Measurements from ENCODE around the gene IGF2R.
A peak's percentile ranks its signal among the peaks of the same experiment; 100 is the strongest.

IGF2R gene

DNA sequence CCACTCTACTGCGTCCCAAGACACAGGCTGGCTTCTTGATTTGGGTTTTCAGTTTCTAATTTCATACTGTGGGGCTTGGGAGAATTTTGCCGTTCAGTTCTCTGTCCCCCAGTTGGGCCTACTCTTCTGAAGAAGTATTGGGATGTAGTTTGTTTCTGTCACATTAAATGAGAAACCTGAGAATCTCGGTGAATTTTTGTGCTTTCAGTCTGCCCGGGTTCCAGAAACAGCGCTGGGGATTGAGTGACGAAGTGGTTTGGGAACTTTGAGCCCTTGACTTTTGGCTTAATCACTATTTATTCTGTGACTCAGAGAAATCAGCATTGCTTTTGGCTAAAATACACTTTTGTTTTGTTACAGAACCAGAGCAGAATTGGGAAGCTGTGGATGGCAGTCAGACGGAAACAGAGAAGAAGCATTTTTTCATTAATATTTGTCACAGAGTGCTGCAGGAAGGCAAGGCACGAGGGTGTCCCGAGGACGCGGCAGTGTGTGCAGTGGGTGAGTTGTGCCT lies 74.0 kb downstream of the IGF2R start:
- no peak overlapping the region for H3K4me3 ChIP-seq
- H3K4me1 ChIP-seq = no peaks in the 10 kb centered on the region
- no peak overlapping the region for H3K4me2 ChIP-seq
- no peak overlapping the region for H3K27ac ChIP-seq
- no peak overlapping the region for H3K9ac ChIP-seq
- no peaks in the 10 kb centered on the region; a peak in 1 of 22 replicates for H3K27me3 ChIP-seq
- peaks cover 85 to 100% (median 96%) of the 10 kb centered on the region in 11 experiments for H3K36me3 ChIP-seq
- H3K9me3 ChIP-seq (replicated peaks in 1 of 11) = no peaks in the 10 kb centered on the region
- H4K20me1 ChIP-seq = peaks cover 0 to 100% (median 11%) of the 10 kb centered on the region in 11 experiments; a peak in 14 of 22 replicates
- no peak for TF ChIP-seq Cebpa-rat (IDR thresholded peaks at IDR 0.05)

DNA sequence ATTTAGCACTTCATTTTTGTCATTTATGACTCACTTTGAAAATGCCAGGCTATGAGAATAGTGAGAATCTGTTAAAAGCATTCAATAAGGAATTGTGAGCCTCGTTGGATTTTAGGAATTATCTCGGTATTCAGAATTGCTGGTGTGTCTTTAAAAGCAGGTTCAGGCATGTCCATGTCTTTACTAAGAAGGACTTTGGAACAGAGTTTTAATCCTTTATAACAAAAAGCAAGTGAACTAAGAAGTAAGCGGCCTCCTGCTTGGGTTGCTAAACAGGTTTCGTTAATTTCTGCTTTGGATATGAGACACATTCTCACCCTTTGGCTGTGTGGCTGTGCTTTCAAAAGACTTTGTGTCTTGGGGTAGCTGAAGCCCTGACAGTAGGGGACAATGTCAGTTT lies 74.9 kb downstream of the IGF2R start:
- peaks cover 89 to 100% (median 99%) of the 10 kb centered on the region in 11 experiments for H3K36me3 ChIP-seq
- no peak overlapping the region for H3K4me2 ChIP-seq
- H3K9ac ChIP-seq = no peak overlapping the region
- no peak overlapping the region for H3K27ac ChIP-seq
- H3K9me3 ChIP-seq (replicated peaks in 1 of 11) = no peaks in the 10 kb centered on the region
- no peaks in the 10 kb centered on the region for H3K4me1 ChIP-seq
- H3K4me3 ChIP-seq = no peak overlapping the region
- TF ChIP-seq Cebpa-rat (IDR thresholded peaks at IDR 0.05) = no peak
- H3K27me3 ChIP-seq = no peaks in the 10 kb centered on the region; a peak in 1 of 22 replicates
- H4K20me1 ChIP-seq = peaks cover 0 to 100% (median 17%) of the 10 kb centered on the region in 11 experiments; a peak in 15 of 22 replicates

DNA sequence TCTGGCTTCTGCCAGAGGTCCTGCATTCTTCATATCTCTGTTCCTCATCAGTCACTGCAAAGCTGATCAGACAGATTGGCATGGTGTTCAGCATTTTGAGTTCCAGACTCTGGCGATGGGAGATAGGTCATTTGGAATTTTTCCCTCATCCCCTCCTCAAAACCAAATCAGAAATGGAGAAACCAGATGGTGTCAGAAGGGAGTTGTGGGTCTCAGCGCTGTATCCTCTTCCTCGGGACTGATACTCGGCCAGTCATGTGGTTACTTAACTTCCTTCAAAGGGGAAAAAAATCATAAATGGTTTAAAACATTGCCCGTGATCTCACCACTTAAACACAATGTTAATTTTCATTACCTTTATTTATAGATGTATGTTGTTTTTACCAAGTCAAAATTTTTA lies 75.8 kb downstream of the IGF2R start:
- Histone ChIP-seq H3K4me3 (no peak overlapping the region), H3K27me3 (no peaks in the 10 kb centered on the region; a peak in 1 of 22 replicates), H3K9ac (no peak overlapping the region), H3K4me2 (no peak overlapping the region), H3K36me3 (peaks cover 98 to 100% (median 100%) of the 10 kb centered on the region in 11 experiments), H3K27ac (no peak overlapping the region), H3K9me3 (replicated peaks in 1 of 11) (no peaks in the 10 kb centered on the region), H4K20me1 (peaks cover 6 to 100% (median 24%) of the 10 kb centered on the region in 11 experiments; a peak in 20 of 22 replicates), H3K4me1 (no peaks in the 10 kb centered on the region)
- no peak for TF ChIP-seq Cebpa-rat (IDR thresholded peaks at IDR 0.05)

DNA sequence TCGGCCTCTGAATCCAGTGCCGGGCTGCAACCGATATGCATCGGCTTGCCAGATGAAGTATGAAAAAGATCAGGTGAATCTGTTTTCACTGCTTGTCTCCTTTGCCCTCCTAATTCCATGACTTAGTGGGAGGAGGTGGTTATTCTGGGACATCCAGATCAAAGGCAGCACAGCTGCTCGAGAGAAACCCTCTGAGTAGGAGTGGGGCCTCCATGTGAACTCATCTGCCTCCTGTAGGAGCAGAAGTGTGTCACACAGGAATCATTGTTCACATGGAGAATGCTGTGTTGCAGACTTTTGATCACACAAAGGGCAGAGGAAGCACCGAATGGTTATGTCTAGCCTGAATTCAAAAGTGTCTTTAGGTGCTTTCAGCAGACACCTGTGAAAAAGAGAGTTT lies 79.6 kb downstream of the IGF2R start:
- Histone ChIP-seq H3K9me3 (replicated peaks in 1 of 11) (peaks cover 0 to 18% (median 8%) of the 10 kb centered on the region in 11 experiments; a peak in 9 of 22 replicates), H3K4me2 (no peak overlapping the region), H3K27me3 (no peaks in the 10 kb centered on the region; a peak in 1 of 22 replicates), H3K9ac (no peak overlapping the region), H3K4me1 (peaks cover 0 to 14% (median 4%) of the 10 kb centered on the region in 10 experiments; a peak in 8 of 20 replicates), H3K27ac (no peak overlapping the region), H3K36me3 (peaks cover 90 to 100% (median 98%) of the 10 kb centered on the region in 11 experiments), H3K4me3 (no peak overlapping the region), H4K20me1 (peaks cover 17 to 90% (median 36%) of the 10 kb centered on the region in 11 experiments)
- TF ChIP-seq Cebpa-rat (IDR thresholded peaks at IDR 0.05) = no peak

DNA sequence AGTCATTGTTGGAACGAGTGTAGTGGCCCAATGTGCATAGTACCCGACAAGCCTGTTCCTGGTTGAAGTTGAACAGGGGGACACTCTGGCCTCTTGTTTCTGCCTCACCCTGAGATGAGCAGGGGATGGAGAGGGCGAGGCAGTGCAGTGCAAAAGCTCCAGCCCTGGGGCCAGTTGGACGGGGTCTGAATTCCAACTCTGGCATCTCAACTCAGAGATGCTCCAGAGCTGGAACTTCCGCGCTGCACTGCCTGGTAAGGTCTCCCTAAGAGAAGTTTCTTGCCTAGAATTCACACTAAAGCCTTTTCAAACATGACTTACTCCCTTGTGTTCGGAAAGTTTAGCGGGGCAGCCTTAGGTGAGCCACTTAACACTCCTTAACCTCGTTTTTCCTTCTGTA lies 80.5 kb downstream of the IGF2R start:
- H3K4me1 ChIP-seq = peaks cover 0 to 14% (median 4%) of the 10 kb centered on the region in 10 experiments; a peak in 8 of 20 replicates
- H3K9ac ChIP-seq = no peak overlapping the region
- H3K27me3 ChIP-seq = no peaks in the 10 kb centered on the region; a peak in 1 of 22 replicates
- H3K36me3 ChIP-seq = peaks cover 90 to 100% (median 98%) of the 10 kb centered on the region in 11 experiments
- H3K27ac ChIP-seq = no peak overlapping the region
- no peak for TF ChIP-seq Cebpa-rat (IDR thresholded peaks at IDR 0.05)
- H3K9me3 ChIP-seq (replicated peaks in 1 of 11) = peaks cover 0 to 18% (median 8%) of the 10 kb centered on the region in 11 experiments; a peak in 9 of 22 replicates
- no peak overlapping the region for H3K4me3 ChIP-seq
- H3K4me2 ChIP-seq = no peak overlapping the region
- H4K20me1 ChIP-seq = peaks cover 17 to 90% (median 41%) of the 10 kb centered on the region in 11 experiments

DNA sequence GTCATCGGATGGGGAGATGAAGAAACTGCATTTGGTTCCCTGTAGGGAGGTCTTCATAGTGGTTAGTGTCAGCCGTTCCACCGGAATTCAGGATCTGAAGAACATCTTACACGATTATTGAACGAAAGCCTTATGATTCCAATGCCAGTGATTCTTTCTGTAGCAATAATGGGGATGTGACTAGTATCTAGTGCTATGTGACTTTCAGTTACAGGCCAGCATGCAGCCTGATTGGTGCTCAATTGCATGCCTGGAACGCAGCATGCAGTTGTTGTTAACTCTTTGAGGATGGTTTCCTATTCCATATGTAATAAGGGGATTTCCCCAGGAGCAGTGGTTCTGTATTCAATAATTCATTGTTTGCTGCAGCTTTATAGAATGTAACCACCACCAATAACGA lies 81.1 kb downstream of the IGF2R start:
- Histone ChIP-seq H3K4me2 (no peak overlapping the region), H3K9me3 (replicated peaks in 1 of 11) (peaks cover 0 to 18% (median 8%) of the 10 kb centered on the region in 11 experiments; a peak in 9 of 22 replicates), H3K36me3 (peaks cover 90 to 100% (median 99%) of the 10 kb centered on the region in 11 experiments), H3K27me3 (no peaks in the 10 kb centered on the region; a peak in 1 of 22 replicates), H3K9ac (no peak overlapping the region), H3K4me1 (peaks cover 0 to 14% (median 4%) of the 10 kb centered on the region in 10 experiments; a peak in 8 of 20 replicates), H3K4me3 (no peak overlapping the region), H4K20me1 (peaks cover 24 to 90% (median 46%) of the 10 kb centered on the region in 11 experiments), H3K27ac (no peak overlapping the region)
- no peak for TF ChIP-seq Cebpa-rat (IDR thresholded peaks at IDR 0.05)

DNA sequence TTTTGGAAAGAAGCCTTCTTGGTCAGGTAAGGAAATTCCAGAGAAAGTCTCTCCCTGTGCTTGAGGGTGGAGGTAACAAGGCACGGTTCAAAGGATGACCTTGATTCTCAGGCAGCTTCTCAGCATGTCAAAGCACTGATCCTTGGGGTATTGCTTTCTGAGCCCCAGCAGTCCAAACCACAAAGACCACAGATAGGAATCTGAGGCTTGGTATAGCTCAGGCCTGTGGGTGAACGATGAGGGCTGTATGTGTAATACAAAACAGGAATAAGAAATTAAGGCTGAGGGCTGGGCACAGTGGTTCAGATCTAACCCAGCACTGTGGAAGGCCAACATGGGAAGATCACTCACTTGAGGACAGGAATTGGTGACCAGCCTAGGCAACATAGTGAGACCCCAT lies 82.5 kb downstream of the IGF2R start:
- Histone ChIP-seq H3K9me3 (replicated peaks in 1 of 11) (peaks cover 0 to 18% (median 8%) of the 10 kb centered on the region in 11 experiments; a peak in 9 of 22 replicates), H3K36me3 (peaks cover 90 to 100% (median 99%) of the 10 kb centered on the region in 11 experiments), H3K27me3 (no peaks in the 10 kb centered on the region; a peak in 1 of 22 replicates), H4K20me1 (peaks cover 36 to 90% (median 56%) of the 10 kb centered on the region in 11 experiments), H3K4me1 (peaks cover 0 to 14% (median 4%) of the 10 kb centered on the region in 10 experiments; a peak in 8 of 20 replicates), H3K27ac (no peak overlapping the region), H3K9ac (no peak overlapping the region), H3K4me2 (peak overlapping the region in 3 of 11 experiments; percentile 0 to 29 (median 6); a peak in 2 of 22 replicates), H3K4me3 (no peak overlapping the region)
- TF ChIP-seq Cebpa-rat (IDR thresholded peaks at IDR 0.05) = no peak

DNA sequence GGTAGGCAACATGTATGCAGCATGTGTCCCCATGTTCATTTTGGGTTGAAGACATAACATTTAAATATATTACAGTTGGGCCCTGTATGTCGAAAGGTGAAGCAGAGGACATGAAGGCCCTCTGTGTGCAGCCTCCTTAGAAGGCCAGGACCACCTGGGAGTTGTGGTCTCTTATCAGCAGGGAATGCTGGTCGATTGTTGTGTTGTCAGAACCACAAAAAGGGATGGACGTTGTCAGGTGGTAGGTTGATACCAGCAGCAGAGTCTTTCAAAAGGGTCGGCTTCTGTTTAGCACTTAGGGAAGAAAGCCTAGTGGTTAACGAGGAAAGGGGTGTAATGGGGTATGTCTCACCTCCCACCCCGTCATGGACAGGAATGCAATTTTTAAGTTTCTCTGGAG lies 85.4 kb downstream of the IGF2R start:
- no peak for TF ChIP-seq Cebpa-rat (IDR thresholded peaks at IDR 0.05)
- H3K27me3 ChIP-seq = no peaks in the 10 kb centered on the region
- no peak overlapping the region for H3K27ac ChIP-seq
- no peak overlapping the region for H3K4me2 ChIP-seq
- H4K20me1 ChIP-seq = peaks cover 33 to 90% (median 56%) of the 10 kb centered on the region in 11 experiments
- H3K4me3 ChIP-seq = no peak overlapping the region
- peaks cover 88 to 100% (median 98%) of the 10 kb centered on the region in 11 experiments for H3K36me3 ChIP-seq
- peaks cover 0 to 14% (median 4%) of the 10 kb centered on the region in 10 experiments; a peak in 8 of 20 replicates for H3K4me1 ChIP-seq
- H3K9ac ChIP-seq = no peak overlapping the region
- H3K9me3 ChIP-seq (replicated peaks in 1 of 11) = peaks cover 0 to 18% (median 8%) of the 10 kb centered on the region in 11 experiments; a peak in 9 of 22 replicates

DNA sequence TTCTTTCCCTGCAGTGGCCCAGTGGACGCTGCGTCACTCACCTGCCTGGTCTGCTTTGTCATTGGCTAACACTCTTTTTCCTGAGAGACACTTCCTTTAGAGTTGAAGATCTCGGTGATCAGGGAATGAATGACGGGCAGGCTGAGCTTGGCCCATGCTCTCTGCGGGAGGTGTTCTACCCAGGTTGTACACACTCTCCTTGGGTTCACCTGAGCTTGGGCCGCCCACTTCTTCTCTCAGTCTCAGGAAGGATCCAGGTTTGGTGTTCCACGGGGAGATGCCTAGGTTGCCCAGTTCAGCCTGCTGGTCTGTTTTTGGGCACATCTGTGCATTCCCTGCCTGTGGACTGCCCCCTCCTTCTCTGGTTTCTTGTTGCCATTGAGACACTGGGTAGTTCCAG lies 86.0 kb downstream of the IGF2R start:
- no peak for TF ChIP-seq Cebpa-rat (IDR thresholded peaks at IDR 0.05)
- H3K4me2 ChIP-seq = no peak overlapping the region
- peaks cover 0 to 14% (median 4%) of the 10 kb centered on the region in 10 experiments; a peak in 8 of 20 replicates for H3K4me1 ChIP-seq
- peaks cover 0 to 18% (median 8%) of the 10 kb centered on the region in 11 experiments; a peak in 9 of 22 replicates for H3K9me3 ChIP-seq (replicated peaks in 1 of 11)
- H3K4me3 ChIP-seq = no peak overlapping the region
- peaks cover 88 to 100% (median 98%) of the 10 kb centered on the region in 11 experiments for H3K36me3 ChIP-seq
- no peak overlapping the region for H3K27ac ChIP-seq
- H3K9ac ChIP-seq = no peak overlapping the region
- H4K20me1 ChIP-seq = peaks cover 26 to 90% (median 50%) of the 10 kb centered on the region in 11 experiments
- H3K27me3 ChIP-seq = no peaks in the 10 kb centered on the region

Data from BLaER1 treated with 17β-estradiol and CSF1 and Interleukin-3, amounts not matched to agents 10 nM and 100 nM (cell line).